BLaER1 treated with 17β-estradiol and CSF1 and Interleukin-3, amounts not matched to agents 10 nM and 100 nM (cell line): Measurements from ENCODE around the gene MIEF2.

ENCODE experiments used
- H3K27ac ChIP-seq, 11 experiments: shearing (Covaris generic); formaldehyde crosslinking; 2 replicates each; pipeline ENCODE4 v1.8.1; 2022
- H3K27me3 ChIP-seq, 11 experiments: shearing (Covaris generic); formaldehyde crosslinking; 2 replicates each; pipeline ENCODE4 v1.8.1; 2022
- H3K36me3 ChIP-seq, 11 experiments: shearing (Covaris generic); formaldehyde crosslinking; 2 replicates each; pipeline ENCODE4 v1.8.1; 2022
- H3K4me1 ChIP-seq, 10 experiments: shearing (Covaris generic); formaldehyde crosslinking; 2 replicates each; pipeline ENCODE4 v1.8.1; 2022
- H3K4me2 ChIP-seq, 11 experiments: shearing (Covaris generic); formaldehyde crosslinking; 2 replicates each; pipeline ENCODE4 v1.8.1; 2022
- H3K4me3 ChIP-seq, 10 experiments: shearing (Covaris generic); formaldehyde crosslinking; 2 replicates each; pipeline ENCODE4 v1.8.1; 2022
- H3K9ac ChIP-seq, 11 experiments: shearing (Covaris generic); formaldehyde crosslinking; 2 replicates each; pipeline ENCODE4 v1.8.1; 2022
- H3K9me3 ChIP-seq, 11 experiments: shearing (Covaris generic); formaldehyde crosslinking; replicated peaks in 1 of 11; 2 replicates each; pipeline ENCODE4 v1.8.1; 2022
- H4K20me1 ChIP-seq, 11 experiments: shearing (Covaris generic); formaldehyde crosslinking; 2 replicates each; pipeline ENCODE4 v1.8.1; 2022
- Cebpa-rat ChIP-seq, 11 experiments: shearing (Covaris generic); IDR thresholded peaks; 2 replicates each; pipeline ENCODE4 v1.8.1; 2022

The MIEF2 gene

DNA sequence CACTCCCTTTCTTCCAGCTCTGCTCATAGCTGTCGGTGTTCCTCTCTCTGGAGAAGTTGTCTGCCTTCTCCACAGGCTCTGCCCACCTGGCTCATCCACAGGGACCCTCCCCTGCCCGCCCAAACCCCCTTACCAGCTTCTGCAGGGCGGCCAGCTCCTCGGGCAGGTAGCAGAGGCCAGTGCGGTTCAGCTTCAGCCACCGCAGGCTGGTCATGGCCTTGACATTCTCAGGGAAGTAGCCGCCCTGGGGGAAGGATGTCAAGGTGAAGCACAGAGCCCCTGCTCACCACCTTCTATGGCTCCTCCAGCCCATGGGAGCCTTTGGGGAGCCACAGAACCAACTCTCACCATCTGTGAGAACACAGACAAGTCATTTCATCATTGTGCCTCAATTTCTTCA, 3.7 kb upstream of the MIEF2 start:
- TF ChIP-seq Cebpa-rat (IDR thresholded peaks at IDR 0.05), result no peak
- Histone ChIP-seq H3K9ac (peak overlapping the region; percentile 90 to 98 (median 96)), H3K4me2 (peak overlapping the region; percentile 86 to 100 (median 93)), H3K9me3 (no peaks in the 10 kb centered on the region), H4K20me1 (peaks cover 31 to 64% (median 43%) of the 10 kb centered on the region in 11 experiments), H3K4me3 (peak overlapping the region in 8 of 10 experiments; percentile 87 to 100 (median 93); a peak in 12 of 20 replicates), H3K4me1 (peaks cover 32 to 38% (median 36%) of the 10 kb centered on the region in 10 experiments), H3K27me3 (no peaks in the 10 kb centered on the region), H3K36me3 (peaks cover 48 to 52% (median 50%) of the 10 kb centered on the region in 11 experiments), H3K27ac (peak overlapping the region in 4 of 11 experiments; percentile 89 to 97 (median 96); a peak in 4 of 22 replicates)

DNA sequence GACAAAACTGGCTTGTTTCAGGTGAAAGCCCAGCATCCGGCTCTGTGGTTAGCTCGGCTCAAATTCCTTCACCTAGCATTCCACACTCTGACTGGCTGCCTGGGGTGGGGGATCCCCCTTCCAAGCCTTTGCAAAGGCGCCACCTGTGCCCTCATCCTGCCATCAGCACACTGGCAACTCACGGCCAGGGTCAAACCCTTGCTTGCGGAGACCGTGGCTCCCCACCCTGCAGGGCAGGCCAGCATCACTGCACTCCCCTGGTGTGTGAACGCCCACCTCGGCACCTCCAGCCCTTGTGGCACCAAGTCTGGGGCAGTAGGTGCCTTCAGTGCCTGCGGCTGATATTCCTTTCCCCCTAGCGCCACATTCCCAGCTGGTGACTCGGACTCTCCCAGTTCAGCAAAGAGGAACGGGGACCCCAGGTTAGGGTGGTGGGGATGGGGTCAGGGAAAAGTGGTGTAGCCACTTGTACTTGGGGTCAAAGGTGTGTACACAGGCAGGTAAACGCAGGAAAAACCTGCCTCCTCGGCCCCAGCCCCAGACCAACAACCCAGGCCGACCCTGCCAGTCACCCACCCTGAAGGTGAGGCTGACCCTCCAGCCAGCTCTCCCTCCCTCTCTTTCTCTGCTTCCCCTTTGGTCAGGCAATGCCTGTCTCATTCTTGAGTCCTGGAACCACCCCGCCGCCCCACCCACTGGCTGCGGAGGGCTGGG, 3.0 kb upstream of the MIEF2 start:
- Histone ChIP-seq H3K9me3 (no peaks in the 10 kb centered on the region), H3K4me2 (peak overlapping the region; percentile 86 to 100 (median 93)), H3K27ac (peak overlapping the region; percentile 89 to 97 (median 94)), H3K9ac (peak overlapping the region; percentile 90 to 98 (median 96)), H4K20me1 (peaks cover 31 to 64% (median 47%) of the 10 kb centered on the region in 11 experiments), H3K4me3 (peak overlapping the region; percentile 87 to 100 (median 93)), H3K4me1 (peaks cover 38 to 45% (median 42%) of the 10 kb centered on the region in 10 experiments), H3K27me3 (no peaks in the 10 kb centered on the region), H3K36me3 (peaks cover 42 to 46% (median 43%) of the 10 kb centered on the region in 11 experiments)
- no peak for TF ChIP-seq Cebpa-rat (IDR thresholded peaks at IDR 0.05)

DNA sequence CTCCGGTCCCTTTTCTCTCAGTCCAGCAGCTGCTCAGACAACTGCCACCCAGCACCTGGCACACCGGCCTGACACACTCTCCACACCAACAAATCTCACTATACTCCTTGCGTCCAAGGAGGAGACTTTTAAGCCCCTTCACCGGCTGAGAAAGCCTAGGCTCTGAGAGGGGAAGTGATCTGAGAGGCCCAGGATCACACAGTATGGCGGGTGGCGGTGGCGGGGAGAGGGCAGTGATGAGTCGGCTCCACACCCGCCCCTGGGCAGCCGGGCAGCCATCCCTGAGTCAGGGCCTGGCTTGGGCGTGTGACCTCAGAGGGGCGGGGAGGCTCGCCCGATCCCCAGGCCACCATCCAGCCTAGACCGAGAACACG, 2.5 kb upstream of the MIEF2 start:
- peak overlapping the region; percentile 89 to 97 (median 94) for H3K27ac ChIP-seq
- peak overlapping the region; percentile 86 to 100 (median 93) for H3K4me2 ChIP-seq
- H3K36me3 ChIP-seq, result peaks cover 37 to 44% (median 38%) of the 10 kb centered on the region in 11 experiments
- peaks cover 31 to 64% (median 47%) of the 10 kb centered on the region in 11 experiments for H4K20me1 ChIP-seq
- peak overlapping the region; percentile 90 to 98 (median 96) for H3K9ac ChIP-seq
- no peak for TF ChIP-seq Cebpa-rat (IDR thresholded peaks at IDR 0.05)
- H3K27me3 ChIP-seq, result no peaks in the 10 kb centered on the region
- H3K9me3 ChIP-seq, result no peaks in the 10 kb centered on the region
- H3K4me1 ChIP-seq, result peaks cover 38 to 49% (median 45%) of the 10 kb centered on the region in 10 experiments
- peak overlapping the region; percentile 87 to 100 (median 93) for H3K4me3 ChIP-seq

DNA sequence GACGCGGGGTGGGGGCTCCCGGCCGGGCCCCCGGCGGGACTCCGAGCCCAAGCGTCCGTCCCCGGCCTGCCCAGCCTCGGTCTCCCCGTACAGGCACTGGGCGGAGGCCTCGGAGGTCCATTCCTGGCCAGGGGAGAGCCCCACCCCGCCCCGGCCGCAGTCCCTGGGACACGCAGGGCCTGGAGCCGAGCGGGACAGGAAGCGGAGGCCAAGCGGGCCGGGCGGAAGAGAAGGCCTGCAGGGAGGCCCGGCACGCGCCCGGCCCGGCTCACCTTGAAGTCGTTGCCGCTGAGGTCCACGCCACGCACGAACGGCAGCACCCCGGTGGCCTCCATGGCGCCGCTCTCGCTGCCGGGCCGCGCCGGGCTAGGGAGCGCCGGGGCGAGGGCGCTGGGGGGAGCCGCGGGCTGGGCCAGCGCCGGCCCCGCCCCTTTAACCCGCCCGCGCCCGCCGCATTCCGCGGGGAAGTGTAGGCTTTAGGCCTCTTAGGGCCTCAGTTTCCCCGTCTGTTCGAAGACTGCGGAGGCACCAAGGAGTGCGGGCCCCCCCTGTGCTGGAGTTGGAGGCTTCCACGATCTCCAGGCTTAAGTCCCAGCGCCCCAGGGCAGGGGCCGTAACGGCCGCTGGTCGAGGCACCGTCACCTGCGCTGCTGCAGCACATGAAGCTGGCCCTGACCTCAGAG, 2.0 kb upstream of the MIEF2 start, which contains the start of gene FLII:
Gene FLII (minus strand): TSS at position 383 of the 683 bp plus-strand sequence. CDS start 48 bp downstream, at position 335.
- Histone ChIP-seq H3K9me3 (no peaks in the 10 kb centered on the region), H3K36me3 (peaks cover 32 to 44% (median 37%) of the 10 kb centered on the region in 11 experiments), H3K4me2 (peak within 1 kb of the TSS; percentile 88 to 100 (median 97)), H3K27ac (peak within 1 kb of the TSS; percentile 89 to 97 (median 94)), H4K20me1 (peaks cover 26 to 61% (median 42%) of the 10 kb centered on the region in 11 experiments), H3K4me1 (peaks cover 38 to 49% (median 45%) of the 10 kb centered on the region in 10 experiments), H3K27me3 (no peaks in the 10 kb centered on the region), H3K9ac (peak within 1 kb of the TSS; percentile 90 to 98 (median 96)), H3K4me3 (peak within 1 kb of the TSS; percentile 87 to 100 (median 93))
- no peak for TF ChIP-seq Cebpa-rat (IDR thresholded peaks at IDR 0.05)

DNA sequence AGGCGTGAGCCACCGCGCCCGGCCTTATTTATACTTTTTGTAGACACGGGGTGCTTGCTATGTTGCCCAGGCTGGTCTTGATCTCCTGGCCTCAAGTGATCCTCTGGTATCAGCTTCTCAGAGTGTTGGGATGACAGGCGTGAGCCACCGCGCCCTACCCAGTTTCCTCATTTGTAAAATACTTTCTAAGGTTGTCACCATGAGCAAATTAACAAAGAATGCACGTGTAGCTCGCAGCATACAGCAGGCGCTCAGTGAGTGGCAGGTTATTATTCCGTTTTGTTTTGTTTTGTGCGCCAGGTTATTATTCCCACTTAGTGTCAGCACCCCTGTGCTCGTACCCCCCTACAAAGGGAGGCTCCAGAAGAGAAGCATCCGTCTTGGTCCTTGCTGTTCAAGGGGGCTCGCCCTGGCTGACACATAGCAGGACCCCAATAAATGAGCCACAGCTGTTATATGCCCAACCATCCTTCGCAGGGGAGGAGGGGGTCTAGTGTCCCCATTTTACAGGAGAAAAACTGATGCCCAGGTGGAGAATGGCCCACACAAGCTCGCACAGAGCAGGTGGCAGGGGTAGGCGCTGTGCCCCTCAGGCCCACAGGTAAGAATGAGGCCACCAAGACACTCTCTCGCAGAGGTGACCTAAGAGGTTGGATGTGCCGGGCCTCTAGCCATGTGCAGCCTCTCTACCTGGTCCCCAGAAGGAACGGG, 686 bp upstream of the MIEF2 start:
- H3K9me3 ChIP-seq, result no peaks in the 10 kb centered on the region
- H3K4me1 ChIP-seq, result peaks cover 38 to 49% (median 45%) of the 10 kb centered on the region in 10 experiments
- H3K36me3 ChIP-seq, result peaks cover 26 to 44% (median 37%) of the 10 kb centered on the region in 11 experiments
- TF ChIP-seq Cebpa-rat (IDR thresholded peaks at IDR 0.05), result no peak
- peaks cover 24 to 57% (median 37%) of the 10 kb centered on the region in 11 experiments; a peak in 21 of 22 replicates for H4K20me1 ChIP-seq
- H3K4me2 ChIP-seq, result peak overlapping the region; percentile 87 to 98 (median 95)
- no peak overlapping the region; a peak in 1 of 22 replicates for H3K27ac ChIP-seq
- H3K27me3 ChIP-seq, result no peaks in the 10 kb centered on the region
- H3K9ac ChIP-seq, result peak overlapping the region in 7 of 11 experiments; percentile 71 to 85 (median 79); a peak in 8 of 22 replicates
- H3K4me3 ChIP-seq, result peak overlapping the region; percentile 69 to 89 (median 78)

DNA sequence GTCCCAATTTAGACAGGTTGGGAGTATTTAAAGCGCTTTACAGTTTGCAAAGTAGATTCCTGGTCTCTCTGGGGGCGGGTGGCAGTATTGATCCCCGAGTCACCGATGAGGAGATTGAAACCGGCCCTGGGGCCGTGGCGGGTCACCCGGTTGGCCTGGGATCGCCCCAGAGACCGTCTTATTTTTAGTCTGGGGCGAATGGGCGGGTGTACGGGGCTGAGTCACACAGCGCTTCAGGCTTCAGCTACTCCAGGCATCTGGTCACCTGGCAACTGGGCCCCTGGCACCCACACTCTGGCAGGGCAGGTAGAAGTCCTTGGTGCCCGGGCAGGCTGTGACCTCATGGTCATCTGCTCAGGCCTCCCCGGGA, 669 bp downstream of the MIEF2 start:
- H3K4me3 ChIP-seq, result peak overlapping the region; percentile 69 to 89 (median 78)
- H3K27ac ChIP-seq, result peak overlapping the region; percentile 36 to 74 (median 70); a peak in 21 of 22 replicates
- no peak for TF ChIP-seq Cebpa-rat (IDR thresholded peaks at IDR 0.05)
- H3K4me1 ChIP-seq, result peaks cover 38 to 49% (median 45%) of the 10 kb centered on the region in 10 experiments
- H3K9me3 ChIP-seq, result no peaks in the 10 kb centered on the region
- H4K20me1 ChIP-seq, result peaks cover 15 to 44% (median 25%) of the 10 kb centered on the region in 11 experiments; a peak in 20 of 22 replicates
- no peaks in the 10 kb centered on the region for H3K27me3 ChIP-seq
- peak overlapping the region; percentile 87 to 98 (median 95) for H3K4me2 ChIP-seq
- H3K36me3 ChIP-seq, result peaks cover 12 to 43% (median 33%) of the 10 kb centered on the region in 11 experiments
- peak overlapping the region; percentile 66 to 86 (median 81) for H3K9ac ChIP-seq

DNA sequence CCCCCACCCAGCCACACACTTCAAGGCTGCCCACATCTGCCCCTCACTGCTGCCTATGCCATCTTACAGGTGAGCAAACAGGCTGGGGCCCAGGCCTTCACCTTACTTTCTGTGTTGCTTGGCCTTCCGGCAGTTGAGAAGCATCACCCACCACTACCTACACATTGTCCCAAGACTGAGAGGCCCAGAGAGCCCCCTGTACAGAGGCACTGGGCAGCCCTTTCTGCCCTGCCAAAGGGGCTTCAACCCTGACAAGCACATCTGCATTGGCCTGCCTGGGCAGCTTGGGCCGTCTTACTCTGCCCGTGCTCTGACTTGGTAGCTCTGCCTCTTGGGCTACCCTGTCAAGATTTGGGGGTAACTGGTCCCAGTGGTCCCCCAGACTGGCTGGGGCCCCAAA, 1.2 kb downstream of the MIEF2 start:
- no peak for TF ChIP-seq Cebpa-rat (IDR thresholded peaks at IDR 0.05)
- Histone ChIP-seq H3K4me3 (peak overlapping the region; percentile 69 to 89 (median 78); a peak in 19 of 20 replicates), H3K9me3 (no peaks in the 10 kb centered on the region), H3K4me2 (peak overlapping the region; percentile 87 to 98 (median 95)), H3K9ac (peak overlapping the region; percentile 66 to 86 (median 81)), H3K36me3 (peaks cover 7 to 37% (median 28%) of the 10 kb centered on the region in 11 experiments; a peak in 17 of 22 replicates), H3K27ac (peak overlapping the region in 5 of 11 experiments; percentile 51 to 74 (median 71); a peak in 7 of 22 replicates), H3K4me1 (peaks cover 38 to 47% (median 43%) of the 10 kb centered on the region in 10 experiments), H4K20me1 (peaks cover 10 to 39% (median 20%) of the 10 kb centered on the region in 11 experiments; a peak in 20 of 22 replicates), H3K27me3 (no peaks in the 10 kb centered on the region)

DNA sequence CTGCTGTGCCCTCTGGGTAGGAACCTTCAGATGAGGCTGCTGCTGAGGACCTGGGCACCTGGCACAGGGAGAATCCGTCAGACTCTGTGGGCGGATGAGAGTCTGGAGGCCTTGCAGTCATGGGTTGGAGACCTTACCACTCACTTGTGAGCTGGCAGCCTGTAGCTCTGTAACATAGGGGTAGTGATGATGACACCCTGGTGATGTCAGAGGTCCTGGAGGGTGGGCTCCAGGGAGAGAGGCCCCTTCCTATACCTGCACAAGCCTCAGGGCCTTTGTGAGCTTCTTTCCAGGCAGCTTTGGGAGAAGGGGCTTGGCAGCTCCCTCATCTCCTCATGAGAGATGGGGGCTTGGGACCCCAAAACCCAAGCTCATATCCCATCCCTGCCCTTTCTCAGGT, 1.6 kb downstream of the MIEF2 start:
- Histone ChIP-seq H3K9me3 (no peaks in the 10 kb centered on the region), H3K27me3 (no peaks in the 10 kb centered on the region), H3K9ac (peak overlapping the region; percentile 66 to 86 (median 81); a peak in 14 of 22 replicates), H3K4me1 (peaks cover 34 to 43% (median 38%) of the 10 kb centered on the region in 10 experiments), H4K20me1 (peaks cover 5 to 34% (median 15%) of the 10 kb centered on the region in 11 experiments; a peak in 20 of 22 replicates), H3K4me2 (peak overlapping the region; percentile 87 to 98 (median 95)), H3K27ac (peak overlapping the region in 1 of 11 experiments; percentile 72; a peak in 1 of 22 replicates), H3K4me3 (peak overlapping the region in 2 of 10 experiments; percentile 75 to 88; a peak in 1 of 20 replicates), H3K36me3 (peaks cover 7 to 34% (median 28%) of the 10 kb centered on the region in 11 experiments; a peak in 16 of 22 replicates)
- TF ChIP-seq Cebpa-rat (IDR thresholded peaks at IDR 0.05), result no peak
